ENCODE measurements around the gene FANK1.
A peak's percentile ranks its signal among the peaks of the same experiment; 100 is the strongest.

The FANK1 gene

GRCh38 chr10:125984865-125985495 is 88.6 kb downstream of the FANK1 start:
- no peak for DNase-seq (ENCODE audit: insufficient read length, low spot score)
- no peak for FAIRE-seq
- TF ChIP-seq POLR2A (IDR thresholded peaks at IDR 0.05; ENCODE audit: low read depth, low read length), result no peak

GRCh38 chr10:125985557-125986240 is 89.3 kb downstream of the FANK1 start:
- no peak for TF ChIP-seq POLR2A (IDR thresholded peaks at IDR 0.05; ENCODE audit: low read depth, low read length)
- no peak for FAIRE-seq
- no peak for DNase-seq (ENCODE audit: insufficient read length, low spot score)

- no peak for TF ChIP-seq POLR2A (IDR thresholded peaks at IDR 0.05; ENCODE audit: low read depth, low read length)
- FAIRE-seq (no peak), DNase-seq (ENCODE audit: insufficient read length, low spot score) (no peak)
Measured at GRCh38 chr10:125989791-125990190, 93.4 kb downstream of the FANK1 start.

GRCh38 chr10:125990974-125991373 is 94.6 kb downstream of the FANK1 start:
- DNase-seq (ENCODE audit: insufficient read length, low spot score), result no peak
- FAIRE-seq, result no peak
- TF ChIP-seq POLR2A (IDR thresholded peaks at IDR 0.05; ENCODE audit: low read depth, low read length), result no peak

GRCh38 chr10:125991392-125991791 is 95.0 kb downstream of the FANK1 start:
- FAIRE-seq, result no peak
- DNase-seq (ENCODE audit: insufficient read length, low spot score), result no peak
- no peak for TF ChIP-seq POLR2A (IDR thresholded peaks at IDR 0.05; ENCODE audit: low read depth, low read length)

- no peak for TF ChIP-seq POLR2A (IDR thresholded peaks at IDR 0.05; ENCODE audit: low read depth, low read length)
- no peak for DNase-seq (ENCODE audit: insufficient read length, low spot score)
- no peak for FAIRE-seq
Measured at GRCh38 chr10:125992254-125992653, 95.9 kb downstream of the FANK1 start.

- DNase-seq (ENCODE audit: insufficient read length, low spot score), result no peak
- no peak for FAIRE-seq
- no peak for TF ChIP-seq POLR2A (IDR thresholded peaks at IDR 0.05; ENCODE audit: low read depth, low read length)
Measured at GRCh38 chr10:125994601-125995000, 98.2 kb downstream of the FANK1 start.

GRCh38 chr10:125995726-125996304 is 99.5 kb downstream of the FANK1 start:
- DNase-seq (ENCODE audit: insufficient read length, low spot score) (no peak), FAIRE-seq (no peak)
- no peak for TF ChIP-seq POLR2A (IDR thresholded peaks at IDR 0.05; ENCODE audit: low read depth, low read length)

GRCh38 chr10:125997586-125997985 is 101.2 kb downstream of the FANK1 start:
- no peak for TF ChIP-seq POLR2A (IDR thresholded peaks at IDR 0.05; ENCODE audit: low read depth, low read length)
- FAIRE-seq (no peak), DNase-seq (ENCODE audit: insufficient read length, low spot score) (no peak)

GRCh38 chr10:125999694-126000093 is 103.3 kb downstream of the FANK1 start:
- TF ChIP-seq POLR2A (IDR thresholded peaks at IDR 0.05; ENCODE audit: low read depth, low read length), result no peak
- DNase-seq (ENCODE audit: insufficient read length, low spot score) (no peak), FAIRE-seq (no peak)

- DNase-seq (ENCODE audit: insufficient read length, low spot score) (peak; percentile 62), FAIRE-seq (peak; percentile 94)
- no peak for TF ChIP-seq POLR2A (IDR thresholded peaks at IDR 0.05; ENCODE audit: low read depth, low read length)
Measured at GRCh38 chr10:126001576-126001975, 105.2 kb downstream of the FANK1 start.

- DNase-seq (ENCODE audit: insufficient read length, low spot score), result no peak
- TF ChIP-seq POLR2A (IDR thresholded peaks at IDR 0.05; ENCODE audit: low read depth, low read length), result no peak
- FAIRE-seq, result no peak
Measured at GRCh38 chr10:126004752-126005151, 108.4 kb downstream of the FANK1 start.

GRCh38 chr10:126006264-126006663 is 109.9 kb downstream of the FANK1 start:
- no peak for FAIRE-seq
- TF ChIP-seq POLR2A (IDR thresholded peaks at IDR 0.05; ENCODE audit: low read depth, low read length), result no peak
- DNase-seq (ENCODE audit: insufficient read length, low spot score), result no peak

- TF ChIP-seq POLR2A (IDR thresholded peaks at IDR 0.05; ENCODE audit: low read depth, low read length), result no peak
- no peak for FAIRE-seq
- no peak for DNase-seq (ENCODE audit: insufficient read length, low spot score)
Measured at GRCh38 chr10:126006906-126007305, 110.5 kb downstream of the FANK1 start.

- TF ChIP-seq POLR2A (IDR thresholded peaks at IDR 0.05; ENCODE audit: low read depth, low read length), result no peak
- DNase-seq (ENCODE audit: insufficient read length, low spot score) (no peak), FAIRE-seq (no peak)
Measured at GRCh38 chr10:126009650-126010049, 113.3 kb downstream of the FANK1 start.

Measured in H54 (cell line).